ENCODE results near the gene TMEM176B.

- no peak for TF ChIP-seq CTCF (IDR thresholded peaks at IDR 0.05)
- TF ChIP-seq POLR2A (IDR thresholded peaks at IDR 0.05) = no peak
These were observed 2.0 kb upstream of the TMEM176B start for GRCh38 chr7:150801946-150802771.

Measured in Peyer's patch (tissue), 4 donors.